ENCODE measurements around the gene NR5A2. TPM values are rescaled to one million over a fixed set of nuclear protein-coding genes. Genes with fewer than 3 reads are reported as not detected.

NR5A2 gene
- total RNA-seq, 1 experiment from 2014 or later, result 4.7 TPM

DNA sequence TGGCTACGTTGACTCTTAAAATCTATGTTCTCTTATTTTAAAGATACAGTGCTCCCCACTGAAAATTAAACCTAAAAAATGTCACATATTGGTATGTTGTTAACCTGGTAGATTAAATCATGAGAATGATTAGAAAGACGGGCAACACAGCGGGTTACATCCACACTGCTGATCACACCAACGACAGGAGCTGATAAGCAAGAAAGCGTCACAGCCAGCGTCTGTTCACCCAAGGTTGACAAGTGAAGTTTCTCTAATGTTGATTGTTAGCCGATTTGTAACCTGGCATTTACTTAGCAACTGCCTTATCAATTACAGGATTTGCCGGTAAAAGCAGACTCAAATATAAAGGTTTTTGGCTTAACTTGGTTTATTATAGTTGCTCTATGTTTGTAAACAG lies 149.3 kb downstream of the NR5A2 start:
- H3K9me3 ChIP-seq (ENCODE audit: control insufficient read depth, low read depth, low read length), result no peaks in the 10 kb centered on the region
- H4K5ac ChIP-seq (ENCODE audit: insufficient read length, low read depth, low read length), result no peak overlapping the region
- no peak overlapping the region for H3K9ac ChIP-seq (ENCODE audit: extremely low read depth, insufficient read length, low read length)
- Mint-ChIP-seq H3K4me1 (peaks cover 12% of the 10 kb centered on the region in 2 experiments), H3K27ac (0 out of 7 replicates have a peak overlapping the region, but pooled peaks of 1 of the 3 experiments have one; percentile 35), H3K27me3 (ENCODE audit: low read depth) (no peaks in the 10 kb centered on the region), H3K9me3 (no peaks in the 10 kb centered on the region), H3K36me3 (ENCODE audit: insufficient read depth in 1 of 3, low read depth in 3 of 3) (no peaks in the 10 kb centered on the region; a peak in 1 of 7 replicates), H3K4me3 (no peak overlapping the region)
- H3K23me2 ChIP-seq (ENCODE audit: insufficient read length, low read depth, low read length, poor library complexity, severe bottlenecking), result no peaks in the 10 kb centered on the region
- H4K91ac ChIP-seq (ENCODE audit: insufficient read length, low read depth, low read length), result no peak overlapping the region
- H3K4me2 ChIP-seq (ENCODE audit: insufficient read depth, insufficient read length, low read length), result no peak overlapping the region
- TF ChIP-seq, protein P1, sequence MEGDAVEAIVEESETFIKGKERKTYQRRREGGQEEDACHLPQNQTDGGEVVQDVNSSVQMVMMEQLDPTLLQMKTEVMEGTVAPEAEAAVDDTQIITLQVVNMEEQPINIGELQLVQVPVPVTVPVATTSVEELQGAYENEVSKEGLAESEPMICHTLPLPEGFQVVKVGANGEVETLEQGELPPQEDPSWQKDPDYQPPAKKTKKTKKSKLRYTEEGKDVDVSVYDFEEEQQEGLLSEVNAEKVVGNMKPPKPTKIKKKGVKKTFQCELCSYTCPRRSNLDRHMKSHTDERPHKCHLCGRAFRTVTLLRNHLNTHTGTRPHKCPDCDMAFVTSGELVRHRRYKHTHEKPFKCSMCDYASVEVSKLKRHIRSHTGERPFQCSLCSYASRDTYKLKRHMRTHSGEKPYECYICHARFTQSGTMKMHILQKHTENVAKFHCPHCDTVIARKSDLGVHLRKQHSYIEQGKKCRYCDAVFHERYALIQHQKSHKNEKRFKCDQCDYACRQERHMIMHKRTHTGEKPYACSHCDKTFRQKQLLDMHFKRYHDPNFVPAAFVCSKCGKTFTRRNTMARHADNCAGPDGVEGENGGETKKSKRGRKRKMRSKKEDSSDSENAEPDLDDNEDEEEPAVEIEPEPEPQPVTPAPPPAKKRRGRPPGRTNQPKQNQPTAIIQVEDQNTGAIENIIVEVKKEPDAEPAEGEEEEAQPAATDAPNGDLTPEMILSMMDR (conservative IDR thresholded peaks at IDR 0.05), result no peak
- no peak overlapping the region for H3K56ac ChIP-seq (ENCODE audit: insufficient read length, low read depth, low read length)
- no peak overlapping the region for H4K8ac ChIP-seq (replicated peaks; ENCODE audit: insufficient read length, low read depth, low read length)
- H4K20me1 ChIP-seq (ENCODE audit: control insufficient read depth, insufficient read depth, insufficient read length), result no peaks in the 10 kb centered on the region
- no peaks in the 10 kb centered on the region for H3K79me1 ChIP-seq (ENCODE audit: insufficient read depth, low read depth, low read length, poor library complexity, severe bottlenecking)
- no peak overlapping the region for H2BK12ac ChIP-seq (ENCODE audit: insufficient read length, low read depth, low read length)
- no peak overlapping the region for H2BK5ac ChIP-seq (ENCODE audit: insufficient read length, low read length)
- H3K18ac ChIP-seq (ENCODE audit: insufficient read length, low read depth, low read length), result no peak overlapping the region
- WGBS (ENCODE audit: extremely low coverage, insufficient read length, low lambda C conversion rate), result no CpG with 5 or more reads among the region's 8 CpGs
- H3K14ac ChIP-seq (ENCODE audit: insufficient read depth, low read length), result no peak overlapping the region
- H2AFZ ChIP-seq (ENCODE audit: low read length), result no peak overlapping the region
- H2AK5ac ChIP-seq (ENCODE audit: insufficient read length, low read length), result no peak overlapping the region
- no peak overlapping the region for H3K27ac ChIP-seq (ENCODE audit: insufficient read length, low read depth, low read length)
- no peaks in the 10 kb centered on the region for H3K79me2 ChIP-seq (ENCODE audit: insufficient read depth, low read length)
- no peak overlapping the region for H2BK20ac ChIP-seq (ENCODE audit: low read depth, low read length, poor library complexity, severe bottlenecking)
- H3K23ac ChIP-seq (ENCODE audit: insufficient read length, low read depth, low read length), result no peak overlapping the region
- H3T11ph ChIP-seq (ENCODE audit: low read length), result no peak overlapping the region
- H2BK120ac ChIP-seq (ENCODE audit: low read depth, low read length, poor library complexity, severe bottlenecking), result no peak overlapping the region
- no peak overlapping the region for H2BK15ac ChIP-seq (ENCODE audit: low read depth, low read length)
- no peak overlapping the region for H3K4ac ChIP-seq (ENCODE audit: low read depth, low read length)
- DNase-seq, result no peak
- no peaks in the 10 kb centered on the region for H3K4me1 ChIP-seq (ENCODE audit: insufficient read depth, low read length)
- no peaks in the 10 kb centered on the region for H3K27me3 ChIP-seq (ENCODE audit: insufficient read depth, low read length)

Data from H9 (cell line).